Measurements from ENCODE around the gene CDRT15L2.
"Not testable (repeated sequence)": the region's sequence is repeated elsewhere in the genome, so short reads cannot be mapped to it uniquely, and the experiment has no call there.

CDRT15L2 gene

GRCh38 chr17:20573216-20573615 is 6.3 kb upstream of the CDRT15L2 start:
- DNase-seq (ENCODE audit: low read depth in 2 of 2) = not testable (repeated sequence)

GRCh38 chr17:20575071-20575470 is 4.5 kb upstream of the CDRT15L2 start:
- not testable (repeated sequence) for DNase-seq (ENCODE audit: low read depth in 2 of 2)

- DNase-seq (ENCODE audit: low read depth in 2 of 2) = not testable (repeated sequence)
Measured at GRCh38 chr17:20583891-20584577, 4.5 kb downstream of the CDRT15L2 start.

GRCh38 chr17:20588744-20589453 is 9.4 kb downstream of the CDRT15L2 start:
- not testable (repeated sequence) for DNase-seq (ENCODE audit: low read depth in 2 of 2)

- DNase-seq (ENCODE audit: low read depth in 2 of 2) = not testable (repeated sequence)
Measured at GRCh38 chr17:20589454-20589810, 9.9 kb downstream of the CDRT15L2 start.

- not testable (repeated sequence) for DNase-seq (ENCODE audit: low read depth in 2 of 2)
Measured at GRCh38 chr17:20591040-20591439, 11.5 kb downstream of the CDRT15L2 start.

GRCh38 chr17:20605568-20605967 is 26.0 kb downstream of the CDRT15L2 start:
- not testable (repeated sequence) for DNase-seq (ENCODE audit: low read depth in 2 of 2)

GRCh38 chr17:20609490-20609889 is 30.0 kb downstream of the CDRT15L2 start:
- DNase-seq (ENCODE audit: low read depth in 2 of 2) = not testable (repeated sequence)

GRCh38 chr17:20611309-20611708 is 31.8 kb downstream of the CDRT15L2 start:
- no peak for DNase-seq (ENCODE audit: low read depth in 2 of 2)

- no peak for DNase-seq (ENCODE audit: low read depth in 2 of 2)
Measured at GRCh38 chr17:20612635-20613034, 33.1 kb downstream of the CDRT15L2 start.

GRCh38 chr17:20613248-20613647 is 33.7 kb downstream of the CDRT15L2 start:
- DNase-seq (ENCODE audit: low read depth in 2 of 2) = no peak

- no peak for DNase-seq (ENCODE audit: low read depth in 2 of 2)
Measured at GRCh38 chr17:20613905-20614304, 34.4 kb downstream of the CDRT15L2 start.

- not testable (repeated sequence) for DNase-seq (ENCODE audit: low read depth in 2 of 2)
Measured at GRCh38 chr17:20615461-20615860, 35.9 kb downstream of the CDRT15L2 start.

Data from activated CD4-positive, alpha-beta T cell treated with anti-CD3 and anti-CD28 coated beads for 24 hours (primary cell).